H1 (cell line): Measurements from ENCODE around the gene MGLL. TPM values are rescaled to one million over a fixed set of nuclear protein-coding genes. Genes with fewer than 3 reads are reported as not detected.

Experiments used
- CTCF ChIA-PET: fragments of 300-600 bp; sonication (Branson Sonifier 250); formaldehyde crosslinking; loops from one replicate; lab custom pipeline; 2021; ENCODE audit not compliant: partially characterized antibody; lab: Charles Lee
- POLR2A ChIA-PET: fragments of 300-600 bp; sonication (Branson Sonifier 250); formaldehyde crosslinking; loops from one replicate; lab custom pipeline; 2021; ENCODE audit warnings: inconsistent platforms; ENCODE audit not compliant: partially characterized antibody; lab: Charles Lee
- DNase-seq, 2 experiments: peaks; one replicate each; pipeline versions ENCODE4 v3.0.0 to v3.0.0-alpha.2; 2010 to 2022; ENCODE audit warnings: low spot score in 2 of 2, low read depth in 1 of 2, mixed read lengths in 1 of 2
- FAIRE-seq: peaks from 2 replicates; lab custom pipeline; 2011; peaks lifted over from hg19 to GRCh38; lab: Jason Lieb, UNC
- H2AFZ ChIP-seq: 2 replicates; pipeline ENCODE4 v1.8.1; 2012; ENCODE audit warnings: low read length, inconsistent platforms
- H2AK5ac ChIP-seq: 2 replicates; pipeline ENCODE4 v1.6.1; 2013; ENCODE audit warnings: low read depth, low read length
- H2BK120ac ChIP-seq: replicated peaks from 2 replicates; pipeline ENCODE3; 2013; ENCODE audit warnings: low read depth, low read length, inconsistent platforms
- H2BK12ac ChIP-seq: 2 replicates; pipeline ENCODE4 v1.6.1; 2013; ENCODE audit warnings: low read depth, low read length
- H2BK15ac ChIP-seq: 2 replicates; pipeline ENCODE4 v1.6.1; 2013; ENCODE audit warnings: low read length
- H2BK20ac ChIP-seq: 2 replicates; pipeline ENCODE4 v1.6.1; 2013; ENCODE audit warnings: low read length
- H2BK5ac ChIP-seq: 2 replicates; pipeline ENCODE4 v1.6.1; 2013; ENCODE audit warnings: low read depth, low read length
- H3K14ac ChIP-seq: 2 replicates; pipeline ENCODE4 v1.6.1; 2013; ENCODE audit warnings: inconsistent platforms; ENCODE audit not compliant: insufficient read length
- H3K18ac ChIP-seq: 2 replicates; pipeline ENCODE4 v1.6.1; 2013; ENCODE audit warnings: low read length; ENCODE audit errors: extremely low read depth
- H3K23ac ChIP-seq: 2 replicates; pipeline ENCODE4 v1.6.1; 2013; ENCODE audit warnings: inconsistent platforms; ENCODE audit not compliant: insufficient read length
- H3K23me2 ChIP-seq: 2 replicates; pipeline ENCODE4 v1.6.1; 2013; ENCODE audit warnings: low read depth, low read length
- H3K27ac ChIP-seq: 2 replicates; pipeline ENCODE4 v1.6.1; 2011; ENCODE audit warnings: low read depth, low read length, inconsistent platforms
- H3K27me3 ChIP-seq, 4 experiments: replicated peaks in 1 of 4; 1 replicate in 1 of 4; 2 replicates in 3 of 4; pipeline versions ENCODE4 v1.6.1 to v1.8.1; 2011 to 2013; ENCODE audit warnings: low read length in 3 of 4, mild to moderate bottlenecking in 3 of 4, inconsistent platforms in 2 of 4, mixed read lengths in 2 of 4, moderate library complexity in 1 of 4; ENCODE audit not compliant: control insufficient read depth in 3 of 4, insufficient read depth in 3 of 4; ENCODE audit errors: extremely low read depth in 1 of 4
- H3K36me3 ChIP-seq, 4 experiments: 2 replicates each; pipeline versions ENCODE4 v1.6.1 to v1.8.1; 2011 to 2013; ENCODE audit warnings: mild to moderate bottlenecking in 4 of 4, low read length in 3 of 4, moderate library complexity in 2 of 4, control low read depth in 1 of 4, inconsistent platforms in 1 of 4; ENCODE audit not compliant: insufficient read depth in 4 of 4, control insufficient read depth in 2 of 4
- H3K4ac ChIP-seq: replicated peaks from 2 replicates; pipeline ENCODE3; 2013; ENCODE audit warnings: low read length, low read depth, mixed read lengths, inconsistent platforms; ENCODE audit not compliant: insufficient read length
- H3K4me1 ChIP-seq, 4 experiments: replicated peaks in 1 of 4; 1 replicate in 1 of 4; 2 replicates in 3 of 4; pipeline versions ENCODE4 v1.6.1 to v1.8.1; 2011 to 2013; ENCODE audit warnings: low read length in 3 of 4, inconsistent platforms in 2 of 4, mixed read lengths in 1 of 4; ENCODE audit not compliant: insufficient read depth in 4 of 4, control insufficient read depth in 3 of 4
- H3K4me2 ChIP-seq, 2 experiments: 2 replicates each; pipeline versions ENCODE4 v1.6.1 to v1.8.1; 2011 to 2013; ENCODE audit warnings: low read depth in 2 of 2, low read length in 2 of 2, control low read depth in 1 of 2, inconsistent platforms in 1 of 2, mild to moderate bottlenecking in 1 of 2; ENCODE audit not compliant: insufficient read depth in 1 of 2
- H3K4me3 ChIP-seq, 4 experiments: fragments of 200-600, 300-600 bp in 1 of 4; sonication (generic), shearing (Covaris generic), sonication (Bioruptor Twin) in 1 of 4; 2 replicates each; pipeline versions ENCODE4 v1.5.1 to v1.8.1; 2011 to 2016; ENCODE audit warnings: low read length in 4 of 4, low read depth in 3 of 4, control low read depth in 2 of 4, inconsistent platforms in 2 of 4, mild to moderate bottlenecking in 2 of 4, mixed read lengths in 1 of 4, moderate library complexity in 1 of 4; ENCODE audit not compliant: insufficient read depth in 2 of 4; ENCODE audit errors: extremely low read depth in 1 of 4
- H3K56ac ChIP-seq: replicated peaks from 2 replicates; pipeline ENCODE3; 2013; ENCODE audit warnings: low read depth, mild to moderate bottlenecking, mixed read lengths, low read length, inconsistent platforms; ENCODE audit not compliant: insufficient read length
- H3K79me1 ChIP-seq: 2 replicates; pipeline ENCODE4 v1.6.1; 2013; ENCODE audit warnings: low read depth, low read length, control low read depth
- H3K79me2 ChIP-seq, 2 experiments: 2 replicates each; pipeline versions ENCODE4 v1.6.1 to v1.8.1; 2012 to 2013; ENCODE audit warnings: low read length in 2 of 2, mild to moderate bottlenecking in 2 of 2, inconsistent platforms in 1 of 2; ENCODE audit not compliant: insufficient read depth in 2 of 2, control insufficient read depth in 1 of 2
- H3K9ac ChIP-seq, 4 experiments: replicated peaks in 1 of 4; 1 replicate in 1 of 4; 2 replicates in 3 of 4; pipeline versions ENCODE4 v1.6.1 to v1.8.1; 2011 to 2013; ENCODE audit warnings: low read depth in 3 of 4, low read length in 3 of 4, control low read depth in 2 of 4, mild to moderate bottlenecking in 2 of 4, moderate library complexity in 2 of 4, inconsistent platforms in 1 of 4; ENCODE audit errors: extremely low read depth in 1 of 4
- H3K9me3 ChIP-seq, 2 experiments: 2 replicates each; pipeline versions ENCODE4 v1.6.1 to v1.8.1; 2012 to 2013; ENCODE audit warnings: mild to moderate bottlenecking in 2 of 2, moderate library complexity in 2 of 2, control low read depth in 1 of 2, inconsistent platforms in 1 of 2, low read depth in 1 of 2, low read length in 1 of 2, mixed read lengths in 1 of 2; ENCODE audit not compliant: insufficient read depth in 2 of 2
- H4K20me1 ChIP-seq, 2 experiments: replicated peaks in 1 of 2; 2 replicates each; pipeline versions ENCODE3 to v1.8.1; 2011 to 2013; ENCODE audit warnings: inconsistent platforms in 2 of 2, low read length in 2 of 2, mild to moderate bottlenecking in 1 of 2; ENCODE audit not compliant: insufficient read depth in 2 of 2, control insufficient read depth in 1 of 2
- H4K5ac ChIP-seq: 2 replicates; pipeline ENCODE4 v1.6.1; 2013; ENCODE audit warnings: low read length, low read depth, mixed read lengths, inconsistent platforms; ENCODE audit not compliant: insufficient read length
- H4K8ac ChIP-seq: 2 replicates; pipeline ENCODE4 v1.8.0; 2013; ENCODE audit warnings: mild to moderate bottlenecking, moderate library complexity, low read length, inconsistent platforms; ENCODE audit not compliant: insufficient read depth; ENCODE audit errors: extremely low read depth
- H4K91ac ChIP-seq: replicated peaks from 2 replicates; pipeline ENCODE3; 2013; ENCODE audit warnings: low read length, mixed read lengths, inconsistent platforms; ENCODE audit not compliant: insufficient read length
- CREB1 ChIP-seq: IDR thresholded peaks from 2 replicates; pipeline ENCODE4 v1.6.1; 2012; ENCODE audit warnings: inconsistent platforms
- EP300 ChIP-seq, 2 experiments: IDR thresholded peaks; 1 replicate in 1 of 2; 2 replicates in 1 of 2; pipeline ENCODE4 v1.6.1; 2011 to 2012; ENCODE audit warnings: low read depth in 2 of 2, low read length in 2 of 2, mild to moderate bottlenecking in 2 of 2, borderline replicate concordance in 1 of 2, inconsistent platforms in 1 of 2, moderate library complexity in 1 of 2
- EZH2 ChIP-seq: fragments of 200-600 bp; sonication (generic); IDR thresholded peaks from 2 replicates; pipeline ENCODE4 v1.7.1; 2012; ENCODE audit warnings: low read depth, mild to moderate bottlenecking, moderate library complexity, low read length, inconsistent platforms; ENCODE audit not compliant: severe bottlenecking
- KDM4A ChIP-seq: IDR thresholded peaks from one replicate; pipeline ENCODE4 v1.7.1; 2012; ENCODE audit warnings: low read depth, mild to moderate bottlenecking, moderate library complexity, low read length, inconsistent platforms; ENCODE audit not compliant: severe bottlenecking
- NANOG ChIP-seq: IDR thresholded peaks from 2 replicates; pipeline ENCODE4 v1.6.1; 2011; ENCODE audit warnings: low read length, low read depth, mild to moderate bottlenecking, inconsistent platforms; ENCODE audit not compliant: insufficient read depth, poor library complexity, severe bottlenecking
- PHF8 ChIP-seq: fragments of 200-600 bp; sonication (generic); conservative IDR thresholded peaks from 2 replicates; pipeline ENCODE4 v1.7.1; 2012; ENCODE audit warnings: low read depth, mild to moderate bottlenecking, inconsistent platforms, low read length, moderate library complexity
- RAD21 ChIP-seq, 2 experiments: IDR thresholded peaks in 1 of 2; conservative IDR thresholded peaks in 1 of 2; 2 replicates each; pipeline ENCODE4 v1.6.1; 2011; ENCODE audit warnings: low read depth in 2 of 2, low read length in 2 of 2, improper control_type of control experiment in 1 of 2, inconsistent platforms in 1 of 2, mild to moderate bottlenecking in 1 of 2, moderate library complexity in 1 of 2
- RBBP5 ChIP-seq: IDR thresholded peaks from 2 replicates; pipeline ENCODE4 v1.7.1; 2012; ENCODE audit warnings: low read depth, mild to moderate bottlenecking, inconsistent platforms, low read length, moderate library complexity, borderline replicate concordance
- RXRA ChIP-seq: IDR thresholded peaks from 2 replicates; pipeline ENCODE4 v1.6.1; 2011; ENCODE audit warnings: low read depth, mild to moderate bottlenecking, low read length, moderate library complexity; ENCODE audit not compliant: insufficient read depth
- SIRT6 ChIP-seq: IDR thresholded peaks from one replicate; pipeline ENCODE4 v1.7.1; 2012; ENCODE audit warnings: low read length, inconsistent platforms
- SP2 ChIP-seq: IDR thresholded peaks from 2 replicates; pipeline ENCODE4 v1.6.1; 2012; ENCODE audit warnings: mild to moderate bottlenecking, low read length, inconsistent platforms
- TAF7 ChIP-seq: optimal IDR thresholded peaks from 2 replicates; pipeline ENCODE3; 2011; ENCODE audit warnings: low read depth, mild to moderate bottlenecking, inconsistent platforms, low read length, moderate library complexity, borderline replicate concordance
- TBP ChIP-seq: IDR thresholded peaks from 2 replicates; pipeline ENCODE4 v1.6.1; 2011; ENCODE audit warnings: low read depth, low read length, improper control_type of control experiment
- WGBS, 2 experiments: shearing (Covaris generic) in 1 of 2; methylation state at CpG; one replicate each; pipeline versions ENCODE4 v1.1.6 to v1.1.7; 2013 to 2015; ENCODE audit warnings: low lambda C conversion rate in 2 of 2, mixed read lengths in 2 of 2, inconsistent platforms in 1 of 2, low coverage in 1 of 2, missing lambda C conversion rate in 1 of 2; ENCODE audit not compliant: insufficient replicate concordance in 2 of 2, insufficient coverage in 1 of 2, insufficient read length in 1 of 2; ENCODE audit errors: extremely low coverage in 1 of 2, missing lambda C conversion rate in 1 of 2; 5-methylcytosine and 5-hydroxymethylcytosine counted together
- polyA plus RNA-seq, 7 experiments: library from polyadenylated mRNA; depleted of rRNA in 3 of 7; stranded (reverse) in 5 of 7; unstranded in 2 of 7; fragments of >200 nt in 5 of 7; fragments of 200-250 nt in 2 of 7; gene quantifications; 1 replicate in 5 of 7; 2 replicates in 1 of 7; 4 replicates in 1 of 7; pipeline versions ENCODE4 v1.2.1 to v1.2.3, GENCODE V29; 2011 to 2013; ENCODE audit warnings: missing spikeins in 2 of 7, mixed read lengths in 2 of 7
- total RNA-seq: library from RNA; stranded (reverse); fragmentation: NEBNext Ultra II Directional; extraction: Animal tissue kit (Norgen Biotek cat#: 25700); gene quantifications from 2 replicates; pipeline ENCODE4 v1.2.1, GENCODE V29; 2021
- TF ChIP-seq, protein P1 (sequence below): IDR thresholded peaks from 2 replicates; pipeline ENCODE4 v1.6.1; 2012; ENCODE audit warnings: inconsistent platforms

MGLL gene
- total and polyA plus RNA-seq, 2 of the 8 experiments (the other 6 are each of a cell fraction or from before 2014, with no cell fraction given), result 0.05 to 0.34 TPM

DNA sequence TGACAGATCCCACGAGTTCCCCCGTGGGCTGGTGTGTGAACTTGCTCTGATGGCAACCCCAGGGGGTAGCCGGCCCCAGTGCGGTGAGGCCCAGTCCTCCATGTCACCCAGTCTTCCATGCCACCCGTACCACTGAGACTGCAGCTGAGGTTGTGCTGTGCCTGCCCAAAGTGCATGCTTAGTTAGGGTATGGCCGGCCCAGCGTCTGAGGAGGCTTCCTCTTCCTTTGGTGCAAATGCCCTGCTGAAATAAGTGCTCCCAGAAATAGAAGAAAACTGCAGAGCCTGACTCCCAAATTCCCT is 31.5 kb downstream of the MGLL start:
- no peak overlapping the region for H2AFZ ChIP-seq
- POLR2A ChIA-PET, result no interaction called here
- no peak for TF ChIP-seq PHF8
- no peak for TF ChIP-seq RXRA
- TF ChIP-seq NANOG, result no peak
- no peak for TF ChIP-seq SP2
- TF ChIP-seq TBP, result no peak
- TF ChIP-seq, protein P1, sequence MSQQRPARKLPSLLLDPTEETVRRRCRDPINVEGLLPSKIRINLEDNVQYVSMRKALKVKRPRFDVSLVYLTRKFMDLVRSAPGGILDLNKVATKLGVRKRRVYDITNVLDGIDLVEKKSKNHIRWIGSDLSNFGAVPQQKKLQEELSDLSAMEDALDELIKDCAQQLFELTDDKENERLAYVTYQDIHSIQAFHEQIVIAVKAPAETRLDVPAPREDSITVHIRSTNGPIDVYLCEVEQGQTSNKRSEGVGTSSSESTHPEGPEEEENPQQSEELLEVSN, result no peak
- TF ChIP-seq KDM4A, result no peak
- TF ChIP-seq EP300 (IDR thresholded peaks at IDR 0.05; ENCODE audit: borderline replicate concordance in 1 of 2, low read depth in 2 of 2, low read length in 2 of 2), result no peak
- TF ChIP-seq RAD21 (IDR thresholded peaks at IDR 0.05 in 1 of 2, conservative IDR thresholded peaks at IDR 0.05 in 1 of 2; ENCODE audit: low read depth in 2 of 2, low read length in 2 of 2), result no peak
- no peak for TF ChIP-seq EZH2
- no peak for TF ChIP-seq RBBP5
- TF ChIP-seq CREB1, result no peak
- TF ChIP-seq SIRT6, result no peak
- no peak for TF ChIP-seq TAF7

More for the DNA sequence above, 31.5 kb downstream of the MGLL start:
- Histone ChIP-seq H3K36me3 (no peaks in the 10 kb centered on the region), H3K79me2 (no peaks in the 10 kb centered on the region), H3K4me2 (no peak overlapping the region), H3K4me3 (no peak overlapping the region), H3K4me1 (no peaks in the 10 kb centered on the region; a peak in 1 of 7 replicates), H3K27me3 (no peaks in the 10 kb centered on the region), H3K14ac (no peak overlapping the region), H3K23me2 (no peaks in the 10 kb centered on the region), H4K8ac (no peak overlapping the region), H3K4ac (no peak overlapping the region), H3K23ac (no peak overlapping the region), H3K9ac (no peak overlapping the region), H2BK12ac (no peak overlapping the region), H4K20me1 (no peaks in the 10 kb centered on the region), H3K9me3 (no peaks in the 10 kb centered on the region), H2BK120ac (no peak overlapping the region), H3K27ac (no peak overlapping the region), H2AK5ac (no peak overlapping the region), H2BK20ac (no peak overlapping the region), H4K91ac (no peak overlapping the region), H2BK15ac (no peak overlapping the region), H4K5ac (no peak overlapping the region), H3K79me1 (no peaks in the 10 kb centered on the region), H3K18ac (no peak overlapping the region), H3K56ac (no peak overlapping the region), H2BK5ac (no peak overlapping the region)
- DNase-seq (no peak), FAIRE-seq (no peak)
- 88% methylated on average over 7 of the region's 7 CpGs; no CpG with 5 or more reads in 1 of the 2 experiments for WGBS, 2 experiments
- CTCF ChIA-PET, result interaction anchor here (0.7 to 2.7 kb wide), 24 partner anchors 9 to 120 kb away, joined by 3 to 15 read pairs (median 4); no protein-coding TSS in a partner anchor
